Muscle layer of duodenum (tissue), 2 donors: ENCODE data around the gene TAMALIN.

Experiments used
- H3K27ac ChIP-seq: one replicate; pipeline ENCODE4 v1.7.0; 2013; ENCODE audit warnings: mild to moderate bottlenecking, low read length
- H3K27me3 ChIP-seq: one replicate; pipeline ENCODE4 v1.7.0; 2013; ENCODE audit warnings: low read depth, mild to moderate bottlenecking, control low read depth, low read length
- H3K36me3 ChIP-seq, 2 donors: one replicate each; pipeline ENCODE4 v1.7.0; 2013; ENCODE audit warnings: low read length in 2 of 2, control low read depth in 1 of 2, mild to moderate bottlenecking in 1 of 2; ENCODE audit not compliant: insufficient read depth in 2 of 2, control insufficient read depth in 1 of 2
- H3K4me1 ChIP-seq, 2 donors: one replicate each; pipeline ENCODE4 v1.7.0; 2013; ENCODE audit warnings: low read length in 2 of 2, mild to moderate bottlenecking in 2 of 2, control low read depth in 1 of 2, moderate library complexity in 1 of 2; ENCODE audit not compliant: insufficient read depth in 2 of 2, control insufficient read depth in 1 of 2
- H3K4me3 ChIP-seq, 2 donors: one replicate each; pipeline ENCODE4 v1.7.0; 2013; ENCODE audit warnings: low read length in 2 of 2, low read depth in 1 of 2, mild to moderate bottlenecking in 1 of 2
- H3K9me3 ChIP-seq, 2 donors: one replicate each; pipeline ENCODE4 v1.7.0; 2013; ENCODE audit warnings: low read length in 2 of 2, control low read depth in 1 of 2, mild to moderate bottlenecking in 1 of 2; ENCODE audit not compliant: control insufficient read depth in 1 of 2
- donor health status: healthy.

Gene TAMALIN

DNA sequence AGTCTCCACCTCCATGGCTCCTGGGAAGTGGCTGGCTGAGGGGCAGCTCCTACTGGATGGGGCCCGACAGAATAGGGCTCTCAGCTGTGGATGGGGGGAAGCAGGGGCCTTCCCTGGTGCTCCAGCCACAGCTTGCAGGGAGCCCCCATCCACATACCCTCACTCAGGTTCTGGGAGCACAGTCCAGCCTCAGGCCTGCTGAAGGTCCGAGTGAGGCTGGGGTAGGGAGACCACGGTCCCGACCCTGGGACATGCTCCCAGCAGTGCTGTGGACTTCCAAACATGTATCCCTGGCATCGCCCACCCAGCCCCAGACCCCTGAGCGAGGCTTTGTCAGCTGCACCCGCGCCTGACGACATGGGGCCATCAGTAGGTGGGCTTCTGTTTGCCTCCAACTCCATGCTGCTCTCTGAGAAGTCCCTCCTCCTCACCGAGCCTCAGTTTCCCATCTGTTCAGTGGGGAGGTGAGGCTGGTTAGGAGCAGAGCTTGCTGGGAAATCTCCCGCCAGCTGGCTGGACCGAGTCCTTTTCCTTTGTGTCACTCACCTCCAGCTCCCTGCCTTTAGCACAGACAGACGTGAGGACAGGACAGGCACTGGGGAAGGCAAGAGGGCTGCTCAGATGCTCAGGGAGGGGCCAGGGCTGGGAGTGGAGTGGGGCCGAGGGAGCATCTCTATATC lies 53.9 kb downstream of the TAMALIN start:
- no peaks in the 10 kb centered on the region for H3K9me3 ChIP-seq
- H3K27ac ChIP-seq: no peak overlapping the region
- no peaks in the 10 kb centered on the region for H3K27me3 ChIP-seq
- H3K4me3 ChIP-seq: no peak overlapping the region
- peaks cover 21 to 32% of the 10 kb centered on the region in 2 donors for H3K36me3 ChIP-seq
- peaks cover 0 to 15% of the 10 kb centered on the region in 2 donors for H3K4me1 ChIP-seq

DNA sequence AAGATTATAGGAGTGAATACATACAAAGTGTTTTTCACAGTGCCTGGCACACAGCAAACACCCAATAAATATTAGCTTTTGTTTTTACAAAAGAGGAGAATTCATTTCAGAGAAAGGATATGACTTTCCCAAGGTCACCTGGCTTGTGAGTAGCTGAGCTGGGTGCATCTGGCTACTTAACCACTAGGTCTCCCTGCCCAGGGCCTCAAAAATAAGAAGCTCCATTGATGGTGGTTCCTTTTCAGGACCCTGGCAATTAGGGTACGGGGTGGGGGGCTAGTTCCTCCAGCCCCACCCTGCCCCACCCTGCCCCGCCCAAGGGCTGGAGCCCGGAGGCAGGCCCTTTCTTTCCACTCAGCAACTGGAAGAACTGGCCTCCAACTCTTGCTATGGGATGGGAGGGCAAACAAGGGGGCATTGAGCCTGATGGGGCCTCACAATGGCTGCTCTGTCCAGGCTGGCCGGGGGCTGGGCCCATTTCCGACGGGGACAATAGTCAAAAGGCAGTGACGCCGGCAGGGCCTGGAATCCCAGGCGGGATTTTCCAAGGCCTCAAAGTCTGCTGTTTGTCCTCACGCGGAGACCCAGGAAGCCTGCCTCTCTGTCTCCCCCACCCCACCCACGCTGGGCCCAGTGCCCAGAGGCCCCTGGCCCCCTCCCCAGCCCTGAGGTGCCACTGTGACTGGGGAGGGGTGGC lies 54.9 kb downstream of the TAMALIN start:
- Histone ChIP-seq H3K4me3 (no peak overlapping the region), H3K9me3 (no peaks in the 10 kb centered on the region), H3K4me1 (peaks cover 0 to 15% of the 10 kb centered on the region in 2 donors), H3K27ac (no peak overlapping the region), H3K27me3 (no peaks in the 10 kb centered on the region), H3K36me3 (peaks cover 18 to 23% of the 10 kb centered on the region in 2 donors)

DNA sequence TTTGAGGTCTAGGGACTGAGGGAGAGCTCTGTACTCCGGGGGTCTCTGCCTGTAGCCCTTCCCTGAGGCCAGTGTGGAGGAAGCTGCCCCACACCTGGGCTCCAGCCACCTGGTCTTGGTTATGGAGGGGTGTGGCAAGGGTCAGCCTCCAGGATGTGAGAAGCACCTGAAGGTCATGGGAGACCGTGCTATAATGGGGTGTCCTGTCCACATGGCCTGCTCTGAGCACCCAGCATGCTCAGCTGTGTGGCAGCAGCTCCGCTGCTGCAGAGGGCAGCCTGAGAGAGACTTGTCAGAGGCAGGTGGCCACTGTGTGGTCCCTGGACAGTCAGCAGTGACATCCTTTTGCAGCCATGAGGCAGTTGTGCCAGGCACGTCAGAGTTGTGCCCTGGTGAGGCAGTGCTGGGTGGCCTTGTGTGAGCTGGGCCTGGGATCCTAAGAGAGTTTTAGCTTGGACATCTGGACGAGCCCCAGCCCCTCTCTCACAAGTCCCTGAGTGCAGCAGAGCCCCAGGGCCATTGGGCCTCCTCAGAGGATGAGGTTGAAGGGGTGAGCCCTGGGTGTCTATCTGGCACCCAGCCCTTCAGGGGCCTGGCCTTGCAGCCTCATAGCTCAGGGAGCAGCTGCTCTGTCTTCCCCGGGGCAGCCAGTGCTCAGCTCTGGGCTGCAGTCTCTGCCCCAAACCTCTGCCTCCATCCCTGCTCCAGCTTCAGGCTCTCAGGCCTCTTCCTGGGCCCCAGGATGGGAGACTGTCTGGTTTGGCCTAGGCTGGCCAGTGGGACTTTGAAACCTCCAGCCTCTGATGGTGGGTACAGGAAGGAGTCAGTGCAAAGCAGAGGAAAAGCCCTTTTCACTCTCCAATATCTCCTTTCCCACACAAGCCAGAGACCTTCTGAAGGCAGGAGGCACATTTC lies 55.7 kb downstream of the TAMALIN start:
- no peaks in the 10 kb centered on the region for H3K27me3 ChIP-seq
- peaks cover 10 to 15% of the 10 kb centered on the region in 2 donors for H3K36me3 ChIP-seq
- H3K9me3 ChIP-seq: no peaks in the 10 kb centered on the region
- no peak overlapping the region for H3K27ac ChIP-seq
- no peak overlapping the region for H3K4me3 ChIP-seq
- peaks cover 0 to 9% of the 10 kb centered on the region in 2 donors for H3K4me1 ChIP-seq

DNA sequence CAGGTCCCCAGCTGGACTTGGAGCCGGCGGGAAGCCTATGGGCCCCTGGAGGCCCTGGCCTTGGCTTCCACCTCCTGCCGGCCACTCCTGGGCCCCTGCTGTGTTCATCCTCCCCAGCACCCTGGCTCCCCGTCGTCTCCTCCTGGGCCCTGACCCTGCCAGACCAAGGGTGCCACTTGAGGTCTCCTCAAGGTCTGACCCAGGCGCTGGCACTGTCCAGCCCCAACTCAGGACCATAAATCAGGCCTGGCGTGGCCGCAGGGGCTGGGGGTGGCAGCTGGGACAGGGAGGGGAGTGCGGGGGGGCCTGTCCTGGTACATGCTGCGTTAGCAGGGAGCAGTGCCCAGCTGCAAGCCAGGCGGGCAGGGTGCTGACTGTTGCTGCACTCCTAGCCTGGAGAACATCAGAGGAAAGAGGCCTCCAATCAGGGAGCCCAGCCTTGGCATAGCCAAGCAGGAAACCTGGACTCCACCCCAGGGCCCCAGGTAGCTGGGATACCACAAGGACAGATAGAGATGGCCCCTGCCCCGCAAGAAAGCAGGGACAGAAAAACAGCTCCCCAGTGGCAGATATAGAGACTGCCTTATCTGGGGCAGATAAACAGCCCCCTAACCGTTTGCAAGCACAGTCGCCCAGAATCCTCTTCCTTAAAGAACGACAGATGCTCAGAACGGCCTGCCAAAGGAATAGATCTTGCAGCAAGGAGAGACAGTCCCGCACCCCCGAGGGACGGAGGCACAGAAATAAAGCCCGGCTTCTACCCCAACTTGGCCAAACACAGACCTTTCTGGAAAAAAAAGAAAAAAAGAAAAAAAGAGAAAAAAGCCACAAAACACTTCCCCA lies 56.6 kb downstream of the TAMALIN start:
- Histone ChIP-seq H3K9me3 (no peaks in the 10 kb centered on the region), H3K4me3 (no peak overlapping the region), H3K4me1 (peaks cover 0 to 8% of the 10 kb centered on the region in 2 donors), H3K27me3 (no peaks in the 10 kb centered on the region), H3K27ac (no peak overlapping the region), H3K36me3 (peaks cover 2 to 8% of the 10 kb centered on the region in 2 donors)

DNA sequence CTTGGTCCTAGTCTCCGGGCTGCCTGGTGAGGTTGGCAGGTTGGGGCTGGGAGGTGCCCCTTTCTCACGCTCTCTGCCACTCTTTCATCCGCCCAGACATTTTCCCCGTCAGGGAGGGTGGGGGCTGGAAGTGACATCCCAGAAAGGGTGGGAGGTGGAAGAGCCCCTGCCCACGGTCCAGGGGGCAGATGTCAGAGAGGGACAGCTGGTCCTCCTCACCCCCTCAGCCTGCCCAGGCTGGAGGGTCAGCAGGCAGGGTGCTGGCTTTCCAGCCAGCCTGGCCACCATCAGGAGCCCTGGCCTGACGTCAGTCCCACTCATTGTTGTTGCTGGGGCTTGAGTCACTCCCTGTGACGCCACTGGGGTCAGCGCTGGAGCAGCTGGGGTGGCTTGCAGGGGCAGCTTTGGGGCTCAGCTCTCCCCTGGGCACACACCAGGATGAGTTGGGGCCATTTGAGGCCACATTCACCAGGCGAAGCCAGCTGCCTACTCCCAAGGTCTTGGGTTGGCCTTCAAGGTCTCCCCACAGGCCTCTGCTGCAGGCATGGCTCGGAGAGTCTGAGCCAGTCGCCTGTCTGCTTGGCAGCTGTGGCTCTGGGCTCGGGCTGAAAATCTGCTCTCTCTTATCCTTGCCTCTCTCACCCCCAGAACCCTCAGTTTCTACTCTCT lies 57.4 kb downstream of the TAMALIN start:
- Histone ChIP-seq H3K9me3 (no peaks in the 10 kb centered on the region), H3K4me1 (peaks cover 0 to 8% of the 10 kb centered on the region in 2 donors), H3K27ac (no peak overlapping the region), H3K4me3 (no peak overlapping the region), H3K36me3 (no peaks in the 10 kb centered on the region), H3K27me3 (no peaks in the 10 kb centered on the region)
